HG03103 (cell line): ENCODE data around the gene DBT.
"Not testable (repeated sequence)": the region's sequence is repeated elsewhere in the genome, so short reads cannot be mapped to it uniquely, and the experiment has no call there.

Experiments used
- ATAC-seq: cut with Tn5 transposase; IDR thresholded peaks from one replicate; pipeline ENCODE4 v1.9.1; 2021; ENCODE audit warnings: low read depth; ENCODE audit not compliant: unreplicated experiment

Gene DBT

GRCh38 chr1:100252901-100253300, 3.3 kb upstream of the DBT start:
- no peak for ATAC-seq

GRCh38 chr1:100250807-100251206, 1.2 kb upstream of the DBT start:
- no peak for ATAC-seq

- ATAC-seq: no peak
These were observed 630 bp upstream of the DBT start for GRCh38 chr1:100250264-100250663.

- no peak for ATAC-seq
These were observed 488 bp downstream of the DBT start for GRCh38 chr1:100249155-100249536.

- ATAC-seq: no peak
These were observed 2.9 kb downstream of the DBT start for GRCh38 chr1:100246738-100247137.

- ATAC-seq: no peak
These were observed 9.0 kb downstream of the DBT start for GRCh38 chr1:100240631-100241030.

GRCh38 chr1:100239961-100240360, 9.7 kb downstream of the DBT start:
- no peak for ATAC-seq

- no peak for ATAC-seq
These were observed 12.5 kb downstream of the DBT start for GRCh38 chr1:100237091-100237490.

- ATAC-seq: no peak
These were observed 15.2 kb downstream of the DBT start for GRCh38 chr1:100234432-100234831.

- ATAC-seq: not testable (repeated sequence)
These were observed 16.1 kb downstream of the DBT start for GRCh38 chr1:100233566-100233965.

GRCh38 chr1:100232156-100232555, 17.5 kb downstream of the DBT start:
- ATAC-seq: no peak

- no peak for ATAC-seq
These were observed 17.9 kb downstream of the DBT start for GRCh38 chr1:100231721-100232120.

- no peak for ATAC-seq
These were observed 18.9 kb downstream of the DBT start for GRCh38 chr1:100230765-100231164.

GRCh38 chr1:100229681-100230443, 19.8 kb downstream of the DBT start:
- ATAC-seq: no peak

- no peak for ATAC-seq
These were observed 27.2 kb downstream of the DBT start for GRCh38 chr1:100222428-100222827.

GRCh38 chr1:100219883-100220282, 29.8 kb downstream of the DBT start:
- no peak for ATAC-seq

- ATAC-seq: no peak
These were observed 30.2 kb downstream of the DBT start for GRCh38 chr1:100219457-100219856.

- no peak for ATAC-seq
These were observed 31.8 kb downstream of the DBT start for GRCh38 chr1:100217834-100218233.

- ATAC-seq: no peak
These were observed 34.5 kb downstream of the DBT start for GRCh38 chr1:100215101-100215500.

GRCh38 chr1:100213141-100213540, 36.5 kb downstream of the DBT start:
- ATAC-seq: no peak

- no peak for ATAC-seq
These were observed 43.3 kb downstream of the DBT start for GRCh38 chr1:100206301-100206700.

GRCh38 chr1:100205593-100205992, 44.0 kb downstream of the DBT start:
- ATAC-seq: not testable (repeated sequence)

- not testable (repeated sequence) for ATAC-seq
These were observed 44.5 kb downstream of the DBT start for GRCh38 chr1:100205103-100205502.
